OCI-LY1 (cell line): ENCODE data around the gene TBCD.

Experiments used
- CTCF ChIP-seq: fragments of 200-600 bp; sonication (generic), shearing (Covaris generic); IDR thresholded peaks from 2 replicates; pipeline ENCODE4 v1.5.1; 2017; ENCODE audit warnings: mild to moderate bottlenecking, antibody characterized with exemption, low read length, moderate library complexity, mixed read lengths
- EZH2 ChIP-seq: fragments of 200-600 bp; sonication (generic), shearing (Covaris generic); IDR thresholded peaks from 2 replicates; pipeline ENCODE4 v1.8.0; 2017; ENCODE audit warnings: borderline replicate concordance, mixed run types, mild to moderate bottlenecking, antibody characterized with exemption, low read length, moderate library complexity, mixed read lengths

- TF ChIP-seq CTCF = peak; percentile 31; the same call in 1 of the 2 replicates
- TF ChIP-seq EZH2 = no peak
These were observed 41.2 kb upstream of the TBCD start for GRCh38 chr17:82710499-82711232.
